ENCODE results near the gene KIF25. TPM values are rescaled to one million over a fixed set of nuclear protein-coding genes. Genes with fewer than 3 reads are reported as not detected.

KIF25 gene
- total RNA-seq, 1 experiment from 2014 or later, result 0.28 TPM

- no peak for TF ChIP-seq ZNF532 (CRISPR knock-in tag; IDR thresholded peaks at IDR 0.05; ENCODE audit: borderline replicate concordance)
- no peak for TF ChIP-seq PREB (CRISPR knock-in tag; IDR thresholded peaks at IDR 0.05; ENCODE audit: borderline replicate concordance)
- TF ChIP-seq ZNF425 (CRISPR knock-in tag; conservative IDR thresholded peaks at IDR 0.05), result no peak
These were observed 54.9 kb downstream of the KIF25 start (continued) for GRCh38 chr6:168052291-168052891.

GRCh38 chr6:168053086-168053956 is 55.9 kb downstream of the KIF25 start:
- H3K27ac Mint-ChIP-seq, result no peak overlapping the region
- ATAC-seq (no peak), DNase-seq (ENCODE audit: low spot score) (no peak)
- CTCF ChIA-PET, result interaction anchor here (0.5 to 0.8 kb wide), 3 partner anchors 19 to 83 kb away, joined by 3 to 4 read pairs (median 4); no protein-coding TSS in a partner anchor
- H3K9me3 Mint-ChIP-seq, result no peaks in the 10 kb centered on the region
- TF ChIP-seq TEAD1 (CRISPR knock-in tag; IDR thresholded peaks at IDR 0.05) (no peak), HMGXB4 (CRISPR knock-in tag; IDR thresholded peaks at IDR 0.05) (no peak), PREB (CRISPR knock-in tag; IDR thresholded peaks at IDR 0.05; ENCODE audit: borderline replicate concordance) (no peak), SMAD3 (CRISPR knock-in tag; IDR thresholded peaks at IDR 0.05; ENCODE audit: borderline replicate concordance) (no peak), ZNF281 (CRISPR knock-in tag; IDR thresholded peaks at IDR 0.05) (no peak), SOX15 (CRISPR knock-in tag; IDR thresholded peaks at IDR 0.05) (no peak), GRHL2 (CRISPR knock-in tag; IDR thresholded peaks at IDR 0.05; ENCODE audit: insufficient replicate concordance, severe bottlenecking) (no peak), AR (CRISPR knock-in tag; IDR thresholded peaks at IDR 0.05) (no peak)
- POLR2A ChIA-PET, result no interaction called here
- H3K36me3 Mint-ChIP-seq, result no peaks in the 10 kb centered on the region
- H3K27me3 Mint-ChIP-seq (ENCODE audit: low read depth), result no peaks in the 10 kb centered on the region
- H3K4me1 Mint-ChIP-seq, result no peaks in the 10 kb centered on the region
- H3K4me3 Mint-ChIP-seq, result no peak overlapping the region

Measured in WTC11 (cell line).